Breast epithelium (tissue), 4 donors: Measurements from ENCODE around the gene SPOP. TPM values are rescaled to one million over a fixed set of nuclear protein-coding genes. Genes with fewer than 3 reads are reported as not detected.

Experiments
- DNase-seq, 2 donors: peaks; one replicate each; pipeline ENCODE4 v3.0.0-alpha.2; 2019; ENCODE audit warnings: low spot score in 2 of 2
- H3K27ac ChIP-seq, 2 donors: fragments of 200-600 bp; sonication (generic) in 1 of 2; one replicate each; pipeline ENCODE4 v1.5.1; 2016 to 2019; ENCODE audit warnings: mild to moderate bottlenecking in 1 of 2
- H3K27me3 ChIP-seq, 2 donors: fragments of 200-600 bp; sonication (generic) in 1 of 2; one replicate each; pipeline versions ENCODE4 v1.5.1 to v1.6.0; 2017 to 2019; ENCODE audit warnings: control low read depth in 1 of 2, mild to moderate bottlenecking in 1 of 2
- H3K36me3 ChIP-seq: fragments of 200-600 bp; one replicate; pipeline ENCODE4 v1.5.1; 2019
- H3K4me1 ChIP-seq, 2 donors: fragments of 200-600 bp; sonication (generic); one replicate each; pipeline ENCODE4 v1.5.1; 2016 to 2019; ENCODE audit warnings: control low read depth in 1 of 2
- H3K4me3 ChIP-seq, 3 donors: fragments of 200-600 bp; sonication (generic); 1 replicate in 2 of 3; 2 replicates in 1 of 3; pipeline ENCODE4 v1.5.1; 2016 to 2019; ENCODE audit warnings: mild to moderate bottlenecking in 3 of 3, moderate library complexity in 2 of 3
- H3K9me3 ChIP-seq, 2 donors: fragments of 200-600 bp; sonication (generic) in 1 of 2; one replicate each; pipeline ENCODE4 v1.5.1; 2016 to 2019; ENCODE audit warnings: control low read depth in 1 of 2
- CTCF ChIP-seq, 3 donors: fragments of 450-650 bp; IDR thresholded peaks; one replicate each; pipeline ENCODE4 v1.5.1; 2016 to 2017; ENCODE audit warnings: antibody characterized with exemption in 3 of 3, mild to moderate bottlenecking in 3 of 3, moderate library complexity in 3 of 3
- POLR2A ChIP-seq: fragments of 450-650 bp; IDR thresholded peaks from one replicate; pipeline ENCODE4 v1.6.1; 2016; ENCODE audit warnings: antibody characterized with exemption, mild to moderate bottlenecking, moderate library complexity
- POLR2AphosphoS5 ChIP-seq, 3 donors: sonication (generic); formaldehyde crosslinking; IDR thresholded peaks; one replicate each; pipeline ENCODE4 v1.6.1; 2017; ENCODE audit warnings: antibody characterized with exemption in 3 of 3
- intact Hi-C: fragments of 100-400 bp; cut with DNase I; formaldehyde crosslinking; loops from one replicate; pipeline ENCODE4 v1.15.1; 2023; ENCODE audit warnings: low total_unique reads
- total RNA-seq, 3 donors: library from RNA; depleted of rRNA; stranded (reverse); fragments of >200 nt; gene quantifications; one replicate each; pipeline ENCODE4 v1.1.0, GENCODE V29; 2016

The SPOP gene
- total RNA-seq, 3 donors from 2014 or later: 48.3 to 73.8 (median 55.4) TPM

- no peak overlapping the region for H3K27ac ChIP-seq
- H3K9me3 ChIP-seq: no peaks in the 10 kb centered on the region
- H3K36me3 ChIP-seq: no peaks in the 10 kb centered on the region
- H3K4me1 ChIP-seq: peaks cover 0 to 9% of the 10 kb centered on the region in 2 donors
- H3K27me3 ChIP-seq: no peaks in the 10 kb centered on the region
- H3K4me3 ChIP-seq: no peak overlapping the region
- DNase-seq: no peak
- intact Hi-C loops: loop anchor here (5.0 to 10.0 kb wide), 4 partner anchors 113 to 445 kb away; partner anchors contain the start of gene DLX3
- no peak for TF ChIP-seq CTCF (IDR thresholded peaks at IDR 0.05)
- no peak for TF ChIP-seq POLR2AphosphoS5 (IDR thresholded peaks at IDR 0.05)
- TF ChIP-seq POLR2A: no peak
Observed at GRCh38 chr17:49549691-49550678, 127.9 kb downstream of the SPOP start.

- intact Hi-C loops: loop anchor here (5.0 kb wide), 2 partner anchors 112 to 332 kb away; no protein-coding TSS in a partner anchor
- H3K27ac ChIP-seq: no peak overlapping the region
- TF ChIP-seq POLR2A (no peak), POLR2AphosphoS5 (IDR thresholded peaks at IDR 0.05) (no peak), CTCF (IDR thresholded peaks at IDR 0.05) (no peak)
- H3K9me3 ChIP-seq: no peaks in the 10 kb centered on the region
- no peaks in the 10 kb centered on the region for H3K36me3 ChIP-seq
- DNase-seq: no peak
- peaks cover 0 to 9% of the 10 kb centered on the region in 2 donors for H3K4me1 ChIP-seq
- H3K4me3 ChIP-seq: no peak overlapping the region
- no peaks in the 10 kb centered on the region for H3K27me3 ChIP-seq
Observed at GRCh38 chr17:49549311-49549605, 128.6 kb downstream of the SPOP start.

Other genes starting within 250 kb of the SPOP start
- gene NGFR, start 182.8 kb downstream of the SPOP start, total RNA-seq: 10 to 100 TPM in 2 of 3 donors, 1 to 10 TPM in 1; 3.4 to 27.8 (median 17.7) TPM
- 1 to 10 TPM; 3.5 to 7.5 (median 4.5) TPM for gene NXPH3, start 102.2 kb downstream of the SPOP start, total RNA-seq
- gene SLC35B1, start 29.9 kb upstream of the SPOP start, total RNA-seq: 10 to 100 TPM; 33.0 to 44.1 (median 35.7) TPM
- gene FAM117A, start 86.0 kb upstream of the SPOP start, total RNA-seq: 10 to 100 TPM in 1 of 3 donors, 1 to 10 TPM in 2; 8.0 to 11.6 (median 9.8) TPM
- 10 to 100 TPM; 37.6 to 57.4 (median 47.2) TPM for gene KAT7, start 110.6 kb upstream of the SPOP start, total RNA-seq
- not detected for gene TAC4, start 170.0 kb upstream of the SPOP start, total RNA-seq